WTC11 (cell line): Measurements from ENCODE around the gene CALML3.

Source experiments
- CBFB ChIP-seq: sonication (generic); formaldehyde crosslinking; IDR thresholded peaks from 2 replicates; pipeline ENCODE4 v1.8.1; 2022; ENCODE audit warnings: mild to moderate bottlenecking, low read depth, missing genetic modification reagents
- CTCF ChIP-seq: fragments of 200-600 bp; IDR thresholded peaks from 2 replicates; pipeline ENCODE4 v1.8.0; 2022; ENCODE audit warnings: antibody characterized with exemption
- ETV6 ChIP-seq: sonication (generic); formaldehyde crosslinking; IDR thresholded peaks from 2 replicates; pipeline ENCODE4 v1.8.1; 2022; ENCODE audit warnings: mild to moderate bottlenecking, missing genetic modification reagents
- FOXP4 ChIP-seq: sonication (generic); formaldehyde crosslinking; IDR thresholded peaks from 2 replicates; pipeline ENCODE4 v1.8.0; 2022; ENCODE audit warnings: mild to moderate bottlenecking, missing genetic modification reagents
- NFATC4 ChIP-seq: fragments of 250-450 bp; sonication (Bioruptor Pico); IDR thresholded peaks from 2 replicates; pipeline ENCODE4 v1.9.0; 2021; ENCODE audit warnings: mild to moderate bottlenecking
- NR1H2 ChIP-seq: sonication (generic); formaldehyde crosslinking; IDR thresholded peaks from 2 replicates; pipeline ENCODE4 v1.9.0; 2021; ENCODE audit warnings: mild to moderate bottlenecking, moderate library complexity, missing genetic modification reagents
- NR3C1 ChIP-seq: sonication (generic); formaldehyde crosslinking; conservative IDR thresholded peaks from 2 replicates; pipeline ENCODE4 v1.8.1; 2023; ENCODE audit warnings: low read depth, mild to moderate bottlenecking, missing genetic modification reagents
- OVOL2 ChIP-seq: fragments of 250-450 bp; sonication (Bioruptor Pico); IDR thresholded peaks from 2 replicates; pipeline ENCODE4 v1.9.0; 2021; ENCODE audit warnings: mild to moderate bottlenecking, borderline replicate concordance
- SMAD4 ChIP-seq: sonication (generic); formaldehyde crosslinking; IDR thresholded peaks from 2 replicates; pipeline ENCODE4 v1.8.0; 2022; ENCODE audit warnings: mild to moderate bottlenecking, missing genetic modification reagents
- ZNF232 ChIP-seq: sonication (generic); formaldehyde crosslinking; IDR thresholded peaks from 2 replicates; pipeline ENCODE4 v1.8.0; 2022; ENCODE audit warnings: mild to moderate bottlenecking, missing genetic modification reagents
- TF ChIP-seq, protein P1 (sequence below): sonication (generic); formaldehyde crosslinking; IDR thresholded peaks from 2 replicates; pipeline ENCODE4 v1.8.1; 2022; ENCODE audit warnings: low read depth, missing genetic modification reagents, borderline replicate concordance

DNA sequence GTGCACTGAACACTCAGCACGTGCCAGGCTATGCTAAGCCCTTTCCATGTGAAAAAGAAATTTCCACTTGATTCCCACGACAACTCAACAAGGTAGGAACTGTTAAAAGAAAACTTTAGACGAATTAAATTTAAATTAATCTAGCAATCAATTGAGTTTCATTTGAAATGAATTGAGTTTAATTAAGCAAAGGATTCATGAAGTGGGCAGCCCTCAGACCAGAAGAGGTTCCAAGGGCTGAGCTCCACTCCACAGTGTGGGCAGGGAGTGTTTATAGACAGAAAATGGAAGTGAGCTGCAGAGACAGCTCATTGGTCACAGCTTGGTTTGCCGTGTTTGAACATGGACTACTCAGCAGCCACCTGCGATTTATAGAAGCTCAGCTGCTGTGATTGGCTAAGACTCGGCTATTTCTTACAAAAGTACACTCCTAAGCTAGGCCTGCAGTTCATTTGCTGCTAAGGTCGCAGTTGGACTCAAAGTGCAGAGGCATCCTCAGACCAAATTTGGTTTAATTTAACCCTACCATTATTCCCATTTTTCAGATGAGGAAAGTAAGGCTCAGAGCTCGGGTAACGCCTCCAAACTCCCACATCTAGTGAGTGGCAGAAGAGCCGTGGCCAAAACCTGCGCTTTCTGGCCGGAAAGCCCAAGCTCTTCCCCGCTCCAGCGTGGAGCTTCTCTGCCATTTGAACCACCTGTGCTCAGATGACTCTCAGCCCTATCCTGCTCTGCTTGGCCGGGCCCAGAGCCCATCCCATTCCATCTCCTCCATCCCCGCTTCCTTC is 24.9 kb downstream of the CALML3 start:
- TF ChIP-seq OVOL2 (CRISPR knock-in tag) (no peak), ZNF232 (CRISPR knock-in tag) (no peak), CTCF (no peak), NFATC4 (no peak), ETV6 (no peak), CBFB (CRISPR knock-in tag) (no peak), FOXP4 (CRISPR knock-in tag) (no peak), NR1H2 (CRISPR knock-in tag) (no peak), NR3C1 (no peak), SMAD4 (CRISPR knock-in tag) (no peak)
- TF ChIP-seq, protein P1, sequence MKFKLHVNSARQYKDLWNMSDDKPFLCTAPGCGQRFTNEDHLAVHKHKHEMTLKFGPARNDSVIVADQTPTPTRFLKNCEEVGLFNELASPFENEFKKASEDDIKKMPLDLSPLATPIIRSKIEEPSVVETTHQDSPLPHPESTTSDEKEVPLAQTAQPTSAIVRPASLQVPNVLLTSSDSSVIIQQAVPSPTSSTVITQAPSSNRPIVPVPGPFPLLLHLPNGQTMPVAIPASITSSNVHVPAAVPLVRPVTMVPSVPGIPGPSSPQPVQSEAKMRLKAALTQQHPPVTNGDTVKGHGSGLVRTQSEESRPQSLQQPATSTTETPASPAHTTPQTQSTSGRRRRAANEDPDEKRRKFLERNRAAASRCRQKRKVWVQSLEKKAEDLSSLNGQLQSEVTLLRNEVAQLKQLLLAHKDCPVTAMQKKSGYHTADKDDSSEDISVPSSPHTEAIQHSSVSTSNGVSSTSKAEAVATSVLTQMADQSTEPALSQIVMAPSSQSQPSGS (CRISPR knock-in tag) = no peak
